B cell (primary cell): ENCODE results near the gene PHLDB3. TPM values are rescaled to one million over a fixed set of nuclear protein-coding genes. Genes with fewer than 3 reads are reported as not detected.

ENCODE experiments used
- ATAC-seq: fragments of 200-7000 bp; cut with Tn5 transposase; one replicate; pipeline ENCODE4 v1.10.0; 2021; ENCODE audit warnings: low read depth, mild to moderate bottlenecking, moderate number of reproducible peaks, moderate library complexity
- CTCF ChIA-PET: fragments of 350-600 bp; sonication (Branson Sonifier 250); formaldehyde crosslinking; loops from one replicate; lab custom pipeline; 2021; ENCODE audit warnings: antibody characterized with exemption, inconsistent platforms; lab: Charles Lee
- POLR2A ChIA-PET: fragments of 350-600 bp; sonication (Branson Sonifier 250); formaldehyde crosslinking; loops from one replicate; lab custom pipeline; 2021; ENCODE audit warnings: antibody characterized with exemption; lab: Charles Lee
- DNase-seq: peaks from one replicate; pipeline ENCODE4 v3.0.0; 2013
- H2AFZ ChIP-seq: 2 replicates; pipeline ENCODE4 v1.6.1; 2012; ENCODE audit warnings: mild to moderate bottlenecking, low read depth, low read length; ENCODE audit not compliant: insufficient read depth, poor library complexity, severe bottlenecking
- H3K27ac ChIP-seq, 2 donors: 1 replicate in 1 of 2; 2 replicates in 1 of 2; pipeline ENCODE4 v1.5.1; 2012 to 2013; ENCODE audit warnings: low read length in 2 of 2, mild to moderate bottlenecking in 2 of 2, moderate library complexity in 1 of 2
- H3K27me3 ChIP-seq, 4 experiments: fragments of 200-600 bp in 1 of 4; sonication (generic) in 1 of 4; replicated peaks in 1 of 4; 1 replicate in 2 of 4; 2 replicates in 2 of 4; pipeline versions ENCODE4 v1.6.1 to v1.7.0; 2013 to 2016; ENCODE audit warnings: low read length in 3 of 4, mild to moderate bottlenecking in 2 of 4, mixed read lengths in 1 of 4, moderate library complexity in 1 of 4; ENCODE audit not compliant: insufficient read depth in 4 of 4, control insufficient read depth in 3 of 4; ENCODE audit errors: control extremely low read depth in 1 of 4
- H3K36me3 ChIP-seq, 2 experiments: replicated peaks in 1 of 2; 1 replicate in 1 of 2; 2 replicates in 1 of 2; pipeline versions ENCODE4 v1.6.1 to v1.7.1; 2013; ENCODE audit warnings: low read length in 1 of 2; ENCODE audit not compliant: insufficient read depth in 2 of 2, control insufficient read depth in 1 of 2; ENCODE audit errors: control extremely low read depth in 1 of 2, extremely low read depth in 1 of 2
- H3K4me1 ChIP-seq, 2 donors: fragments of 200-600 bp in 1 of 2; sonication (generic) in 1 of 2; 1 replicate in 1 of 2; 2 replicates in 1 of 2; pipeline versions ENCODE4 v1.5.1 to v1.6.1; 2013 to 2017; ENCODE audit warnings: low read length in 2 of 2; ENCODE audit not compliant: control insufficient read depth in 2 of 2, insufficient read depth in 2 of 2
- H3K4me2 ChIP-seq: replicated peaks from 2 replicates; pipeline ENCODE3; 2012; ENCODE audit warnings: mild to moderate bottlenecking, low read depth, low read length; ENCODE audit not compliant: poor library complexity, severe bottlenecking
- H3K4me3 ChIP-seq, 5 experiments: fragments of 200-600 bp in 1 of 5; sonication (generic) in 1 of 5; 1 replicate in 3 of 5; 2 replicates in 2 of 5; pipeline versions ENCODE4 v1.5.1 to v1.7.0; 2011 to 2016; ENCODE audit warnings: low read length in 4 of 5, mild to moderate bottlenecking in 4 of 5, low read depth in 2 of 5, control low read depth in 1 of 5, moderate library complexity in 1 of 5; ENCODE audit not compliant: insufficient read depth in 1 of 5; ENCODE audit errors: control extremely low read depth in 1 of 5, extremely low read depth in 1 of 5
- H3K79me2 ChIP-seq: fragments of 200-600 bp; sonication (generic); one replicate; pipeline ENCODE4 v1.6.0; 2016; ENCODE audit warnings: low read length; ENCODE audit not compliant: control insufficient read depth, insufficient read depth
- H3K9ac ChIP-seq: fragments of 200-600 bp; sonication (generic); 2 replicates; pipeline ENCODE4 v1.6.1; 2017; ENCODE audit warnings: mild to moderate bottlenecking, low read length, moderate library complexity
- H3K9me3 ChIP-seq, 3 donors: one replicate each; pipeline versions ENCODE4 v1.6.1 to v1.7.1; 2013; ENCODE audit warnings: low read length in 2 of 3; ENCODE audit not compliant: control insufficient read depth in 2 of 3, insufficient read depth in 1 of 3; ENCODE audit errors: control extremely low read depth in 1 of 3
- H4K20me1 ChIP-seq: 2 replicates; pipeline ENCODE4 v1.6.0; 2012; ENCODE audit warnings: mild to moderate bottlenecking, low read length; ENCODE audit not compliant: insufficient read depth, control insufficient read depth, poor library complexity, severe bottlenecking
- H3K27ac Mint-ChIP-seq: one replicate; pipeline ENCODE4 v1.8.0; 2021; ENCODE audit warnings: mixed read lengths
- H3K27me3 Mint-ChIP-seq: one replicate; pipeline ENCODE4 v1.8.0; 2021; ENCODE audit warnings: mixed read lengths
- H3K4me1 Mint-ChIP-seq: one replicate; pipeline ENCODE4 v1.8.0; 2021; ENCODE audit warnings: mixed read lengths
- H3K4me3 Mint-ChIP-seq: one replicate; pipeline ENCODE4 v1.8.0; 2021; ENCODE audit warnings: mixed read lengths
- H3K9me3 Mint-ChIP-seq: one replicate; pipeline ENCODE4 v1.8.0; 2022; ENCODE audit warnings: mixed read lengths; ENCODE audit not compliant: insufficient read depth
- CTCF ChIP-seq: fragments of 200-600 bp; IDR thresholded peaks from one replicate; pipeline ENCODE4 v1.8.0; 2022; ENCODE audit warnings: antibody characterized with exemption, mild to moderate bottlenecking
- WGBS: methylation state at CpG from one replicate; pipeline ENCODE4 v1.1.5; 2013; ENCODE audit warnings: missing lambda C conversion rate; ENCODE audit not compliant: insufficient coverage; 5-methylcytosine and 5-hydroxymethylcytosine counted together
- intact Hi-C: fragments of 100-400 bp; cut with micrococcal nuclease; formaldehyde crosslinking; loops from one replicate; pipeline ENCODE4 v1.10.0; 2022
- polyA plus RNA-seq: library from polyadenylated mRNA; depleted of rRNA; stranded (reverse); fragments of >200 nt; gene quantifications from 2 replicates; pipeline ENCODE4 v1.2.3, GENCODE V29; 2012
- total RNA-seq, 2 donors: library from RNA; stranded (reverse); fragments of 120-200 nt in 1 of 2; gene quantifications; 1 replicate in 1 of 2; 2 replicates in 1 of 2; pipeline versions ENCODE4 v1.2.3 to v1.2.4, GENCODE V29; 2013 to 2022

PHLDB3 gene
- total and polyA plus RNA-seq, 2 donors (not counting 1 experiment from before 2014, with no cell fraction given) = 10.2 to 30.7 TPM

GRCh38 chr19:43526884-43527859, 22.6 kb upstream of the PHLDB3 start, which contains the start of gene ETHE1:
Gene ETHE1, minus strand, starts transcription at chr19:43527201. Its CDS starts 24 bp downstream, at chr19:43527177.
- Histone ChIP-seq H2AFZ (peak within 1 kb of the TSS; percentile 95), H3K4me1 (peaks cover 20 to 34% of the 10 kb centered on the region in 2 donors), H3K9ac (peak within 1 kb of the TSS; percentile 80), H3K27me3 (no peaks in the 10 kb centered on the region), H3K9me3 (no peaks in the 10 kb centered on the region), H3K4me3 (peak within 1 kb of the TSS; percentile 58 to 78 (median 72)), H3K27ac (peak within 1 kb of the TSS; percentile 16 to 63), H4K20me1 (no peaks in the 10 kb centered on the region), H3K4me2 (peak within 1 kb of the TSS; percentile 92), H3K79me2 (peaks cover 11% of the 10 kb centered on the region), H3K36me3 (no peaks in the 10 kb centered on the region)
- Mint-ChIP-seq H3K9me3 (no peaks in the 10 kb centered on the region), H3K27ac (peak within 1 kb of the TSS; percentile 88), H3K4me3 (peak within 1 kb of the TSS; percentile 98), H3K27me3 (no peaks in the 10 kb centered on the region), H3K4me1 (peaks cover 32% of the 10 kb centered on the region)
- DNase-seq = peak; percentile 69
- TF ChIP-seq CTCF = no peak
- under 1% methylated on average over 43 of the region's 54 CpGs for WGBS
- ATAC-seq = peak; percentile 94
- POLR2A ChIA-PET = interaction anchor here (0.6 to 1.0 kb wide), 2 partner anchors 24 to 106 kb away, joined by 3 read pairs; no protein-coding TSS in a partner anchor
- intact Hi-C loops = no loop called here
- CTCF ChIA-PET = interaction anchor here (1.3 to 14.1 kb wide), 4 partner anchors 8 to 77 kb away, joined by 3 to 644 read pairs (median 39); no protein-coding TSS in a partner anchor
